Fibroblast of lung (primary cell): ENCODE data around the gene TMTC2. TPM values are rescaled to one million over a fixed set of nuclear protein-coding genes. Genes with fewer than 3 reads are reported as not detected.

Source experiments
- DNase-seq, 2 donors: peaks; one replicate each; pipeline versions ENCODE4 v3.0.0 to v3.0.0-alpha.2; 2010; ENCODE audit warnings: low read depth in 2 of 2
- H2AFZ ChIP-seq: 2 replicates; pipeline ENCODE4 v1.5.1; 2012; ENCODE audit warnings: low read length, control low read depth, inconsistent platforms
- H3K27ac ChIP-seq: 2 replicates; pipeline ENCODE4 v1.5.1; 2011; ENCODE audit warnings: low read length, control low read depth; ENCODE audit not compliant: insufficient read depth
- H3K27me3 ChIP-seq: 2 replicates; pipeline ENCODE4 v1.5.1; 2011; ENCODE audit warnings: mild to moderate bottlenecking, low read length; ENCODE audit not compliant: control insufficient read depth, insufficient read depth
- H3K36me3 ChIP-seq: 2 replicates; pipeline ENCODE4 v1.5.1; 2011; ENCODE audit warnings: low read length; ENCODE audit not compliant: control insufficient read depth, insufficient read depth
- H3K4me1 ChIP-seq: 2 replicates; pipeline ENCODE4 v1.5.1; 2011; ENCODE audit warnings: low read length; ENCODE audit not compliant: control insufficient read depth, insufficient read depth; ENCODE audit errors: extremely low read depth
- H3K4me2 ChIP-seq: 2 replicates; pipeline ENCODE4 v1.5.1; 2011; ENCODE audit warnings: low read length, control low read depth; ENCODE audit not compliant: insufficient read depth; ENCODE audit errors: extremely low read depth
- H3K4me3 ChIP-seq, 4 experiments: fragments of 200-600 bp in 1 of 4; sonication (generic) in 1 of 4; replicated peaks in 1 of 4; 2 replicates each; pipeline ENCODE4 v1.5.1; 2011 to 2016; ENCODE audit warnings: low read length in 4 of 4, low read depth in 3 of 4, mild to moderate bottlenecking in 3 of 4, control low read depth in 2 of 4, inconsistent platforms in 1 of 4, mixed read lengths in 1 of 4; ENCODE audit not compliant: insufficient read depth in 1 of 4; ENCODE audit errors: control extremely low read depth in 1 of 4
- H3K79me2 ChIP-seq: 2 replicates; pipeline ENCODE4 v1.5.1; 2012; ENCODE audit warnings: mild to moderate bottlenecking, low read length, inconsistent platforms; ENCODE audit not compliant: control insufficient read depth, insufficient read depth
- H3K9ac ChIP-seq: 2 replicates; pipeline ENCODE4 v1.5.1; 2011; ENCODE audit warnings: mild to moderate bottlenecking, low read length, control low read depth; ENCODE audit not compliant: insufficient read depth
- H3K9me3 ChIP-seq: 2 replicates; pipeline ENCODE4 v1.5.1; 2012; ENCODE audit warnings: low read depth, low read length; ENCODE audit not compliant: control insufficient read depth, insufficient read depth
- H4K20me1 ChIP-seq: 2 replicates; pipeline ENCODE4 v1.5.1; 2011; ENCODE audit warnings: low read length; ENCODE audit not compliant: control insufficient read depth, insufficient read depth; ENCODE audit errors: extremely low read depth
- EZH2 ChIP-seq: IDR thresholded peaks from 2 replicates; pipeline ENCODE4 v1.5.1; 2012; ENCODE audit warnings: low read length, control low read depth, mild to moderate bottlenecking; ENCODE audit errors: missing control alignments
- polyA plus RNA-seq, 2 donors: library from polyadenylated mRNA; depleted of rRNA in 1 of 2; stranded (reverse) in 1 of 2; unstranded in 1 of 2; fragments of >200 nt; gene quantifications; 2 replicates each; pipeline ENCODE4 v1.2.1, GENCODE V29; 2011 to 2012; ENCODE audit warnings: missing spikeins in 1 of 2
- total RNA-seq: library from RNA; depleted of rRNA; stranded (reverse); fragments of >200 nt; gene quantifications from 2 replicates; pipeline ENCODE4 v1.2.1, GENCODE V29; 2014
- TF ChIP-seq, protein P1 (sequence below), 2 donors: IDR thresholded peaks in 1 of 2; conservative IDR thresholded peaks in 1 of 2; 1 replicate in 1 of 2; 2 replicates in 1 of 2; pipeline ENCODE4 v1.5.1; 2011 to 2012; ENCODE audit warnings: low read length in 2 of 2, control low read depth in 1 of 2, inconsistent platforms in 1 of 2, low read depth in 1 of 2, mild to moderate bottlenecking in 1 of 2

The TMTC2 gene
- total and polyA plus RNA-seq, 2 donors (not counting 1 experiment from before 2014, with no cell fraction given): 3.5 to 9.7 TPM

- Histone ChIP-seq H3K27ac (no peak overlapping the region), H3K9ac (no peak overlapping the region), H3K4me3 (no peak overlapping the region), H2AFZ (no peak overlapping the region), H3K36me3 (no peaks in the 10 kb centered on the region), H3K4me1 (no peaks in the 10 kb centered on the region), H3K27me3 (no peaks in the 10 kb centered on the region), H3K9me3 (no peaks in the 10 kb centered on the region), H3K4me2 (no peak overlapping the region), H3K79me2 (no peaks in the 10 kb centered on the region), H4K20me1 (no peaks in the 10 kb centered on the region)
- DNase-seq: no peak
- TF ChIP-seq EZH2: no peak
- TF ChIP-seq, protein P1, sequence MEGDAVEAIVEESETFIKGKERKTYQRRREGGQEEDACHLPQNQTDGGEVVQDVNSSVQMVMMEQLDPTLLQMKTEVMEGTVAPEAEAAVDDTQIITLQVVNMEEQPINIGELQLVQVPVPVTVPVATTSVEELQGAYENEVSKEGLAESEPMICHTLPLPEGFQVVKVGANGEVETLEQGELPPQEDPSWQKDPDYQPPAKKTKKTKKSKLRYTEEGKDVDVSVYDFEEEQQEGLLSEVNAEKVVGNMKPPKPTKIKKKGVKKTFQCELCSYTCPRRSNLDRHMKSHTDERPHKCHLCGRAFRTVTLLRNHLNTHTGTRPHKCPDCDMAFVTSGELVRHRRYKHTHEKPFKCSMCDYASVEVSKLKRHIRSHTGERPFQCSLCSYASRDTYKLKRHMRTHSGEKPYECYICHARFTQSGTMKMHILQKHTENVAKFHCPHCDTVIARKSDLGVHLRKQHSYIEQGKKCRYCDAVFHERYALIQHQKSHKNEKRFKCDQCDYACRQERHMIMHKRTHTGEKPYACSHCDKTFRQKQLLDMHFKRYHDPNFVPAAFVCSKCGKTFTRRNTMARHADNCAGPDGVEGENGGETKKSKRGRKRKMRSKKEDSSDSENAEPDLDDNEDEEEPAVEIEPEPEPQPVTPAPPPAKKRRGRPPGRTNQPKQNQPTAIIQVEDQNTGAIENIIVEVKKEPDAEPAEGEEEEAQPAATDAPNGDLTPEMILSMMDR (conservative IDR thresholded peaks at IDR 0.05 in 1 of 2, IDR thresholded peaks at IDR 0.05 in 1 of 2; ENCODE audit: low read depth in 1 of 2, low read length in 2 of 2): no peak
These were observed 268.3 kb downstream of the TMTC2 start for GRCh38 chr12:82955043-82955442.

DNA sequence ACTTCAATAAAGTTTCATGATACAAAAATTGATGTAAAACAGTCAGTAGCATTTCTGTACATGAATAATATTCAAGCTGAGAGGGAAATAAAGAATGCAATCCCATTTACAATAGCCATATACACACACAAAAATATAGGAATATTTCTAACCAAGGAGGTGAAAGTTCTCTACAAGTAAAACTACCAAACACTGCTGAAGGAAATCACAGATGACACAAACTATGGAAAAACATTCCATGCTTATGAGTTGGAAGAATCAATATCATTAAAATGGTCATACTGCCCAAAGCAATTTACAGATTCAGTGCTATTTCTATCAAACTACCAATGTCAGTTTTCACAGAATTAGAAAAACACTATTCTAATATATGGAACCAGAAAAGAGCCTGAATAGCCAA, 272.3 kb downstream of the TMTC2 start:
- H3K4me2 ChIP-seq: no peak overlapping the region
- H4K20me1 ChIP-seq: no peaks in the 10 kb centered on the region
- no peak overlapping the region for H2AFZ ChIP-seq
- no peak for DNase-seq
- no peaks in the 10 kb centered on the region for H3K9me3 ChIP-seq
- no peak overlapping the region for H3K27ac ChIP-seq
- no peaks in the 10 kb centered on the region for H3K4me1 ChIP-seq
- H3K36me3 ChIP-seq: no peaks in the 10 kb centered on the region
- TF ChIP-seq, protein P1 (conservative IDR thresholded peaks at IDR 0.05 in 1 of 2, IDR thresholded peaks at IDR 0.05 in 1 of 2; ENCODE audit: low read depth in 1 of 2, low read length in 2 of 2): no peak
- TF ChIP-seq EZH2: no peak
- no peak overlapping the region for H3K9ac ChIP-seq
- no peaks in the 10 kb centered on the region for H3K79me2 ChIP-seq
- no peaks in the 10 kb centered on the region for H3K27me3 ChIP-seq
- no peak overlapping the region for H3K4me3 ChIP-seq

DNA sequence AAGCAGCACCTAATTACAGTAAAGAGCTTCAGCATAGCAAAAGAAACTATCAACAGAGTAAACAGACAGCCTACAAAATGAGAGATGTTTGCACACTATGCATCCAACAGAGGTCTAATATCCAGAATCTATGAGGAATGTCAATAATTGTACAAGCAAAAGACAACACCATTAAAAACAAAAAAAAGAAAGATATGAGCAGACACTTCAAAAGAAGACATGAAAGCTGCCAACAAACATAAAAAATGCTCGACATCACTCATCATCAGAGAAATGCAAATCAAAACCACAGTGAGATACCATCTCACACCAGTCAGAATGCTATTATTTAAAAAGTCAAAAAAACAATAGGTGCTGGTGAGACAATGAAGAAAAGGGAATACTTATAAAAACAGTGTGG, 273.1 kb downstream of the TMTC2 start:
- Histone ChIP-seq H3K27me3 (no peaks in the 10 kb centered on the region), H4K20me1 (no peaks in the 10 kb centered on the region), H2AFZ (no peak overlapping the region), H3K4me2 (no peak overlapping the region), H3K9me3 (no peaks in the 10 kb centered on the region), H3K27ac (no peak overlapping the region), H3K4me3 (no peak overlapping the region), H3K4me1 (no peaks in the 10 kb centered on the region), H3K79me2 (no peaks in the 10 kb centered on the region), H3K9ac (no peak overlapping the region), H3K36me3 (no peaks in the 10 kb centered on the region)
- TF ChIP-seq, protein P1 (conservative IDR thresholded peaks at IDR 0.05 in 1 of 2, IDR thresholded peaks at IDR 0.05 in 1 of 2; ENCODE audit: low read depth in 1 of 2, low read length in 2 of 2): no peak
- TF ChIP-seq EZH2: no peak
- DNase-seq: no peak
